ENCODE measurements around the gene NEK4.

The NEK4 gene

DNA sequence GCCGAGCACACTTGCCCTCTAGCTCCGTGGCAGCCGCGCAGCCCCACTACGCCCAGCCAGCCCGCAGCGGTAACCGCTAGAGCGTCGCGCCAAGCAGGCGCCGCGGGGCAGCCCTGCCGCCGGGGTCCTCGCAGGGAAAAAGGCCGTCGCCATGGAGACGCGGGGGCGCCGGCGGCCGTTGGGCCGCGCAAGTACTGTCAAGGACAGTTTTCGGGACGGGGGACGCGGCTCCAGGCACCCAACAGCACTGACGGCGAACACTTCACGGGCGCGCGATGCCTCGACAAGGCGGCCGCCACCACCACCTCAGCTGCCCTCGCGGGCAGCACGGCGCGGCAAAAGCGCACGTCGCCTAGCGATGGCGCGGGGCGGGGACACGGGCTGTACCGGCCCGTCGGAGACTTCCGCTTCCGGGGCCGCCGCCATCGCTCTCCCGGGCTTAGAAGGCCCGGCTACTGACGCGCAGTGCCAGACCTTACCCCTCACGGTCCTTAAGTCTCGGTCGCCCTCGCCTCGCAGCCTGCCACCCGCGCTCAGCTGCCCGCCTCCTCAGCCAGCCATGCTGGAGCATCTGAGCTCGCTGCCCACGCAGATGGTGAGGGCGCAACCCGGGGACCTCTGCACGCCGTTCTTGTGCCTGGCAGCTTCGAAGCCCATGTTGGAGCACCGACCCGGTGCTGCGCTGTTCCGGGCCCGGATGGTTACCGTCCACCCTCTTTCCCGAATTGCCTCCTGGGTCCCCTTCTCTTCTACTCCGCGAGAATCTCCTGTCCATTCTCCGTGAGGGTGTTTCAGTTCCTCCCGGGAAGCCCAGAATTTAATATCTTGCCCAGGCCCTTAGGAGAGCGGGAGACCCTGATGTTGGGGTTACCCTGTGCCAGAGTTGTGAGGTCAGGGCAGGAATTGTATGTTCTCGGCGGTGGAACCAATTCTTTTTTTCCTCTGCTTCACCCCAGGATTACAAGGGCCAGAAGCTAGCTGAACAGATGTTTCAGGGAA, 64.8 kb downstream of the NEK4 start, which contains the start of the genes GLT8D1 and SPCS1:
Gene GLT8D1 (minus strand): TSS at position 104 of the 999 bp plus-strand sequence. CDS start 5,331 bp downstream, outside the sequence.
Gene SPCS1 (plus strand): TSS at position 419 of the 999 bp plus-strand sequence. CDS start 141 bp downstream, at position 560.
- FAIRE-seq, result peak; percentile 62
- DNase-seq (ENCODE audit: extremely low spot score, insufficient read length, low read depth), result peak; percentile 71

DNA sequence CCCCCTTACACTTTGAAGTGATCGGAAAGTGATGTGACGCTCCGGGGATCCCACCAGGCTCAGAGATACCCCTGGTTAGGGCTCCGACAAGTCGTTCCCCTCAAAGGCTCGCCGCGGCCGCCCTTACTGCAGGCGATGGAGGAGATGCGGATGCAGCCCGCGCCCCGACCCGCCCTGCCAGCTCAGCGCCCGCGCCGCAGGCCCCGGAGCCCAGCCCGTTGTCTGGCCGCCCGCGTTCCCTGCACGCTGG, 65.4 kb downstream of the NEK4 start:
- DNase-seq (ENCODE audit: extremely low spot score, insufficient read length, low read depth), result no peak
- FAIRE-seq, result no peak

DNA sequence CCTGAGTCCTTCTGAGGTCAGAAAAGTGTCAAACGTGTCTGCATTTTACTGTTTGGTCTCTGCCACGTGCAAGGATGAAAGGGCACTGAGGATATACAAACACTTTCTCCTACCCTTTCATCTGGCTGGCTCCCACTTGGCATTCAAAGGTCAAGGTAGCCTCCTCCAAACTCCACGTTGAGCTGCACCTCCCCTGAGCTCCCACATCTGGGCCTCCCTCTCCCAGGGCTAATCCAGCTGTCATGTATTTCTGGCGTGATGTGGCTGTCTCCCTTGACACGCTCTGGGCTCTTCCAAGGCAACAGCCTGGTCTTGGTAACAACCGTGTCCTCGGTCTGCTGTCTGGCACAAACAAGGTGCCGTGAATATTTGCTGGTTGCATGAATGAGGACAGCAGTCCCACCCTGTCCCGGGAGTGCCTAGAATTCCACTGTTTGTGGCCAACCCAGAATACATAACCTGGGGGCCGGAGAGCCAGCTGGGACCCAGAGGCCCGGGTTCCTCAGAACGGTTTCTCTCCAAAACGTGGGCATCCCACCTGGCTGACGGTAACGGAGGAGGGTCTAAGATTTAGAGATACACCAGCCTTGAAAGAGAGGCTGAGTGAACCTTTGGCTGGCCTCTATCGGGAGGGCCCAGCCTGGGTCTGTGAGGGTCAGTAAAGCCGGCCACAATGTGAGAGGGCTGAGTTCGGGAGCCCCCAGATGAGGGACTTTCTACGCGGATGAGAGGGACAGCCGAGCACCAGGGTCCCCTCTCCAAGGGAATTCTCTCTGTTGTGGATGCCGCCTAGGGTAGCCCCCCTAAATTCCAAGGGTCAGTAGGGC, 65.9 kb downstream of the NEK4 start:
- FAIRE-seq (no peak), DNase-seq (ENCODE audit: extremely low spot score, insufficient read length, low read depth) (no peak)

DNA sequence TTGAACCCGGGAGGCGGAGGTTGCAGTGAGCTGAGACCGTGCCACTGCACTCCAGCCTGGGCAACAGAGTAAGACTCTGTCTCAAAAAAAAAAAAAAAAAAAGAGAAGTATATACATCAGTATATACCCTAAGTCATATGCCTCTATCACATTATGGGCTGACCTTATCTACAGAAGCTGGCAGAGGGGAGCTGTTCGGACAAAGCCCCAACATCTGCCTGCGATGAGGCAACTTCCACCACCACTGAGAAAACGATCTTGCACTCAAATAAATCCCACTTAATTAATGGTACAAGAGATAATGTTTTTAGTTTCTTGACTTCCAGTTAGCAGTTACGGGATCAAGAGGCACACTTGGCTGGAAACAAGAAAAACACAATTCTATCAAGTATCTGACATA, 67.4 kb downstream of the NEK4 start:
- DNase-seq (ENCODE audit: extremely low spot score, insufficient read length, low read depth), result no peak
- no peak for FAIRE-seq

DNA sequence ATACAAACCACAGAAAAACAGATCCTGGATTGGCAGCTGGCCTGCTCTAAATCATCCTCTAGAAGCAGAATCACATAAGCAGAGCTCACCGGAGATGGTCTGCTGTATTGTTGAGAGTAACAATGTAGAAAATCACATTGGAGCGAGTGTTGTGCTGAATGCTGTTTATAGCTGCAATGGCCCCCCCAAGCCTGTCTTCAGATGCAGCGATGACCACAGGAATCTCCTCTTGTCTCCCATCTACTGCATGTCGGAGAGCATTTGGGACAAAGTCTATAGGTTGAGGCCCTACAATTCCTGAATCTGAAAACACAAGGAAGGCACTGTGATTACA, 73.1 kb downstream of the NEK4 start:
- DNase-seq (ENCODE audit: extremely low spot score, insufficient read length, low read depth) (no peak), FAIRE-seq (no peak)

DNA sequence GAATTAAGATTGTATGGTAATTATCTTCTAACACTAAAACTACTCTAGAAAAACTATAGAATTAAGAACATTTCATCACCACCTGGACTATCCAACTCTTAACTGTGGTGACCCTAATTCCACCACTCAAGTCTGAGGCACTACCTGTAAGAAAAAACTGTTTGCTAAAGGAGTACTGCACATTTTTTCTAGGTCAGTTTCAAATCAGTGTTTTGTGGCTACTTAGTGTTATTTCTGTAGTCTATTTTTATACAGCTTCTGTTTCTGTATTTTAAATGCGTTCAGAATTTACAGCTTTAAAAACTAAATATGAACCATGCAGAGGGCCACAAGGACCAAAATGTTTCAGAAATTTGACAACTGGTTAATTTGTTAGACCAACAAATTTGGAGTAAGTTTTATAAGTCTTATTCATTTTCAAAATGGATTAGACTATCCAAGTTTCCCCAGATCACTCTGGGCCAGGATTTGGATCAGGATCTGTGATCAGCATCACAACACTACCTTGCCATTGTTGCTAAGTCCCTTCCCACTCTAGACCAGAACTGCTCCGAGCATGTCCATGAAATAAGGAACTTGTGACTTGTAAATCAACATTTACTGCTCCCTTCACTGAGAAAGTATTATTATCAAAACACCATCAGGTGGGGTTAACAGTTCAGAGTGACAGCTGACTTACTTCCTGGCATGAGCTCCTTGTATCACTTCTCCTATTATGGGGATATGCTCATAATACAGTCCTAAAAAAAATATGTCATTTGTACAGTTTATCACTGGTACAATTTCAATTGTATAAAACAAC, 73.7 kb downstream of the NEK4 start:
- FAIRE-seq, result peak; percentile 18

DNA sequence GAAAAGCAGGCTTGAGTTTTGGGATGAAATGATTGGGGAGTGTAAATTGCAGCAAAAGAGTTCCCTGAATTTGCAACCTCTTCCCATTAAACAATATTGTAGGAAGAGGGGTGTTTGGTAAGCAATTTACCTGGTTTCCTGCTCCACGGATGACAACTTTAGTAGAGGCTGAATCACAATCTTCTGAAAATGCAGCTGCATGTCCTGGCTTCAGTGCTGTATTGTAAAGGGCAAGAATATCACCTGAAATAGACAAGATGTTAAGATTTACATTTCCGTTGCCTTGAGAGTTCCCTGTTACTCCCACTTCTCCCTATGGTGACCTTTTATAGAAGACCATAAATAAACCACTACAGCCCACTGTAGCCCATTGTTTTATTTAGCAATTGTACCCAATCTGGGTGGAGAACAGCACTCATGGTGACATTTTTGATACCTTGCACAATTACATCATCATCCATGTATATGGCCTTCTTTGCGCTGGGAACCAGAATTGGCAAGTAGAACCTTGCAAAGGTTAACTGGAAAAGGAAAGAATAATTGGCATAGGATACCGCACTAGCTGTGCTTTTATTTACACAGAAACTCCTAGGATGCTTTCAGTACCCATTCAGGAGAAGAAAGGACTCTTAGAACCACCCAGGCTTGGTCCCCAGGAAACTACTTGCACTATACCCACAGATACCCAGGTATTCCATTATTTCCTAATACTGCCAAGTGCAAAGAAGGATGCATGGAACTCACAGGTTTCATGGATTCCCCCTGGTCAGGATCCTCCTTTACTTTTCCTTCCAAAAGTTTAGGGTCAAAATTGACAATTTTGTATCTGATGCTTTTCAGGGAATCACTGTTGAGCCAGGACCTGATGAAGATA, 74.7 kb downstream of the NEK4 start:
- DNase-seq (ENCODE audit: extremely low spot score, insufficient read length, low read depth), result no peak
- FAIRE-seq, result no peak

More for the DNA sequence above, 73.7 kb downstream of the NEK4 start:
- DNase-seq (ENCODE audit: extremely low spot score, insufficient read length, low read depth), result no peak

DNA sequence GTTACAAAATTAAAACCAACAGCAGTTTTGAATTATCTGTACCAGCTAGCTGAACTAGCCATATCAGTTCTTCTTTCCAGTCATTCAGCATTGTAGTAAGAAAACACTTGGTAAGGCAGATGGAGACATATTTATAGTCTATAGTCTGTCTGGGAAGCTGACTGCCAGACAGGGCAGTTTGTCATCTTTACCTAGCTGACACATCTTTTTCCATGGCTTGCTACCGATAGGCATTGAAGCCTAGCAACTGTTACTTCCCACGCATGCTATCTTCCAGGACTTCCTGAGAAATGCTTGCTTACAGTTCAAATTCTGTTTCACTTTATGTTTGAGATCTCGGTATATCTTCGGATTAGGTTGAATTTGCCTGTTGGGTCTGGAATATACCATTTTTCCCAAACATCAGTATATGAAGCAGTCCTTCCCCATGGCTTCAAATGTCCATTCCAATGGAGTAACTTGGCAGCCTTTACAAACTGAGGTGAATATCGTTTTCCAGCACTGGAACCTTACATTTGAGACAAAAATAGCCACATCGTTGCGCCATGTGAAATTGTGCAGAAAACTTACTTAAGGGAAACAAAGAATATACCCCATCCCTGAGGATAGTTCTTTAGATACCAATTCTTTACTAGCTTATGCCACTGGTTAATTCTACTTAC, 76.1 kb downstream of the NEK4 start:
- DNase-seq (ENCODE audit: extremely low spot score, insufficient read length, low read depth), result no peak
- FAIRE-seq, result no peak

DNA sequence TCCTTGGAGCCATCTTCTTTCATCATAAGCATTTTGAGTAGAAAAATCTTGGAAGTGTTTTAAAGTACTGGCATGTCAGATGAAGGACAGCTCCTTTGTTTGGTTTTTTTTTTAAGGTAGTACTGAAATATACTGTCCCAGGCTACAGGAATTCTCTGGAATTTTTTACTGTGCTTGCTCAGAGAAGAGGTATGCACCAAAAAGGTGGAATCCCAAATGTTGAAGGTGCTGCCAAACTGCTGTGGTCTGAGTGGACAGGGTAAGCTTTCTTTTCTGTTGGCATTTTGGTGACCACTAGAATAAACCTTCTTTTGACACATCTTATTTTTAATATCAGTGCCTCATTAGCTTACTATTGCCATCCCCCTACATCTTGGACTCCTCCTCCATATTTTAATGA, 77.7 kb downstream of the NEK4 start:
- FAIRE-seq (no peak), DNase-seq (ENCODE audit: extremely low spot score, insufficient read length, low read depth) (no peak)

DNA sequence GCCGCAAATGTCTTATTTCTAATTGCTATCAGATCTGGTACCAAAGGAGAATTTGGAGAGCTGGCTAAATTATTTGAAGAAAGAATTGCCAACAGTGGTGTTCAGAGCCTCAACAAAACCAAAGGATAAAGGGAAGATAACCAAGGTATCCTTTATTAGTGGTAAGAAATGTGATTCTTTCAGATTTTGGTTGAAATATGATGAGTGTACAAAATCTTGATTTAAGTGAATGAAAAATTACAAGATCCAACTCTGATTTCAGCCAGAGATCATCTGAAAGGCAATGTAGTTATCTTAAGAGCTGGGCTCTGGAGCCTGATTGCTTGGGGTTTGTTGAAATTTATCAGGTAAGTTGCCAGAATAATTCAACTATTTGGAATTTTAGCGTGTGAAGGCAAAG, 80.2 kb downstream of the NEK4 start:
- DNase-seq (ENCODE audit: extremely low spot score, insufficient read length, low read depth) (no peak), FAIRE-seq (no peak)

DNA sequence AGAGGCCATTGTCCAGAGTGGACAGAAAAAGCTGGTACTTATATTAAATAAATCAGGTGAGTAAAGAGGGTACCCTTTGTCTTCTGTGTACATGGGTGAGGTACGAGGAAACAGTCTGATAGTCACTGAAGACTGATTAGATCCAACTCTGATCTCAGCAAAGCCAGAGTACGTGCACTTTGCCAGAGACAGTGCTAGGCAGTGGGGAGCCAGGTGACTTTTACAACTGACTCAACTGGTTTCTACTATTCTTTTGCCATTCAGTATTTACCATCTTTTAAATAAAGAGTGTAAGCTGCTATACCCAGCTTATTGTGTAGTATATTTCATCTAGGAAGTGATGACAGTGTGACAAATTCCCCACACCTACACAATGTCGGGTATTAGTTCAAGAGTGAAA, 81.6 kb downstream of the NEK4 start:
- no peak for DNase-seq (ENCODE audit: extremely low spot score, insufficient read length, low read depth)
- FAIRE-seq, result no peak

DNA sequence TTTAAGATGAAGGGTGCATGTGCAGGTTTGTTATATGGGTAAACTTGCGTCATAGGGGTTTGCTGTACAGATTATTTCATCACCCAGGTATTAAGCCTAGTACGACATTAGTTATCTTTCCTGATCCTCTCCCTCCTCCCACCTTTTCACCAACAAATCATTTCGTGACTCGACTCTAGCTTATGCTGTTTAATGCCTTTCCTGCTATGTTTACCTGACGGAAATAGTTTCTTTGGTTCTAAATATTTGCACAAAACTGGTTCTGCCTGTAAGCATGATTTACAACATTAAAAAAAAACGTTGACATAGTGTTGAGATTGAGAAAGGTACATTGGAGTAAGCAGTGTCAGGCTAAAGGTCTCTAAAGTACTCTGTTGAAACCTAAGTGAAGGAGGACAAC, 82.5 kb downstream of the NEK4 start:
- FAIRE-seq, result no peak
- no peak for DNase-seq (ENCODE audit: extremely low spot score, insufficient read length, low read depth)

DNA sequence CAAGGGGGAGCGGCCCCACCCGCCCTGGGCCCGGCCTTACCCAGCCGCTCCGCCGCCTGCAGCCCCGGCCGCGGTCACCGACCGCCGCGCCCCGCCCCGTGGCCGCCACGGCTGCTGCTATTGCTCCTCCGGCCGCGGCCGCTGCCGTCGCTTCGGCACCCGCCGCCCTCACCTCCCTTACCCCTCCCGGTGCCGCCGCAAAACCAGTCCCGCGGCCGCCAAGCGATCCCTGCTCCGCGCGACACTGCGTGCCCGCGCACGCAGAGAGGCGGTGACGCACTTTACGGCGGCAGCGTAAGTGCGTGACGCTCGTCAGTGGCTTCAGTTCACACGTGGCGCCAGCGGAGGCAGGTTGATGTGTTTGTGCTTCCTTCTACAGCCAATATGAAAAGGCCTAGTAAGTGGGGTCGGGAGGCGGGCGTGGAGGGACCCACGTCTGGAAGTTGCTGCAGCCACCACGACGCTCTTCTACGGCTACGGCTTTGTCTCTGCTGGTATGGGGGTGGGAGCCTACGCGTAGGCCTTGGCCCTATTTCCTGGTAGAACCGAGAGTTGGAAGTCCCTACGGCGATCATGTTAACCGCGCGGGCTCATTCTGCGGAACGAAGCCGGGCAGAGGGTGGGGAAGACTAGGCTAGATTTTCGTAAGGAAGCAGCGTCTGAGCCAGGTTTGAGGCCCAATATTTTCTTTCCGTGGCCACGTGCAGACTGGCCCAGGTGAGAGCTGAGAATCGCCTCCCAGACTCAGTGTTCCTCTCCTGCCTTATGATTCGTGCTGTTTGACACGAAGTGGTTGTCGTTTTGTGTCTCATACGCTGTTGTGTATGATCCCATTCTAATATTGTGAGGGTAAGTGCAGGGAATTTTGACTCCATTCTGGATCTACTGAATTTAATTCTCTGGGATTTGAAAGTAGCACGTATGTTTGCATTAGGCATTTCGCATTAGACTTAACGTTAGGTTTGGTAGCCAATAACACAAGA, 84.7 kb downstream of the NEK4 start, which contains the start of the genes GNL3 and PBRM1:
Gene GNL3 (plus strand): TSS at position 324 of the 983 bp plus-strand sequence. CDS start 61 bp downstream, at position 385.
Gene PBRM1 (minus strand): TSS at position 205 of the 983 bp plus-strand sequence.
- peak; percentile 85 for DNase-seq (ENCODE audit: extremely low spot score, insufficient read length, low read depth)
- FAIRE-seq, result peak; percentile 97

DNA sequence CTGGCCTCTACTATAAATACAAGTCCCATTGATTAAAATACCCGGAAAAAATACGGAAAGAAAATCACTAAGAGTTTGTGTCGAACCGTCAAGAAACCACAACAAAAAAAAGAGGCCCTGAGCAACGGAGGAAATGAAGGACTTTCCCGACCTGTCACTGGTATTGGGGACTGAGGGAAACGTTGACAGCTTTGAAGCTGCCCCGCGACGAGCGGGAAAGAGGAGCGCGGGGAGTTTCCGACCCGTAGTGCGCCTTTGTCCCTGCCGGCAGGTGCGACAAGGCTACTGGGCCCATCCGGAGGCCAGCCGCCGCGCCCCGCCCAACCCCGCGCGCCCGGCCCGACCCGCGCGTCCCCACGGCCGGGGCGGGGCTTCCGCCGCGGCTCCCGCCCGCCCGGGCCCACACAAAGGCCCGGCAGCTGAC, 85.4 kb downstream of the NEK4 start:
- FAIRE-seq (no peak), DNase-seq (ENCODE audit: extremely low spot score, insufficient read length, low read depth) (peak; percentile 78)

DNA sequence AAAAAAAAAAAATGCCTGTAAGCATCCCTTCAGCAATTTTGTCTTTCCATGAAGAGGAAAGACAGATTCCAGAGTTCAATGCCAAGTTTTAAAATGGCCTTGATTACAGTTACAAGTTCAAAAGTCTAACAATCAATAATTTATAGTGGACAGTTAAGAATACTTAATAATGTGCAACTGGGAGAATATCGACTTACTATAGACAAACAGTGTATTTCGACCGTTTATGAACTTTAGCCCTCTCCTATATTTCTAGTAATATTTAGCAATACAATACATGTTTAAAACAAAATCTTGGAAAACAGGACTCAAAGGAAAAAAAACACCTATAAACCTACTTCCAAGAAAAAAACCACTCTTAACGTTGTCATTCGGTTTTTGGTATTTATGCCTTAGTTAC, 86.6 kb downstream of the NEK4 start:
- FAIRE-seq (no peak), DNase-seq (ENCODE audit: extremely low spot score, insufficient read length, low read depth) (no peak)

DNA sequence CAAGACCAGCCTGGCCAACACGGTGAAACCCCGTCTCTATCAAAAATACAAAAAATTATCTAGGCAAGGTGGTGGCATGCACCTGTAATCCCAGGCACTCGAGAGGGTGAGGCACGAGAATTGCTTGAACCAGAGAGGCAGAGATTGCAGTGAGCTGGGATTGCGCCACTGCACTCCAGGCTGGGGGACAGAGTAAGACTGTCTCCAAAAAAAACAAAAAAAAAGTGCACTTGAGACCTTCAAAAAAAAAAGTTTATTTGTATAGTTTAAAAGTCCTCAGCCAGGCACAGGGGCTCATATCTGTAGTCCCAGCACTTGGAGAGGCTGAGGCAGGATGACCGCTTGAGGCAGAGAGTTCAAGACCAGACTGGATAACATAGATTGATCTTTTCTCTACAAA, 87.1 kb downstream of the NEK4 start:
- DNase-seq (ENCODE audit: extremely low spot score, insufficient read length, low read depth), result no peak
- no peak for FAIRE-seq

DNA sequence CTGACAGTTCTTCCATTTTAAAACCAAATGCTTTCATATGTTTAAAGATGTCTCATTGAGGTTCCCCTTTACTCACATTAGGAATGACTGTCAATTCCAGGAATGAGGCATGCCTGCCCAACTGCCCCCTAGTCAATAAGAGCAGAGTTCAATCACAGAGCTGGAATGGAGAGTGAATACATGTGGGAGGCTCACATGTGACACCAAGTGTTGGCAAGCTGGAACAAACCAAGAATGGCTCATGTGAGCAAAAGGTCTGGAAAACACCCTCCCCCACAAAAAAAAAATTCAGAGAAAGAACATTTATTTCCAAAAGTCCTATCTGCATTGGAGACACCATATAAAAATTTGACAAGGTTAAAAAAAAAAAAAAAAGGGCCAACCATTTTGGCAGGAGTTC, 88.7 kb downstream of the NEK4 start:
- FAIRE-seq (peak; percentile 53), DNase-seq (ENCODE audit: extremely low spot score, insufficient read length, low read depth) (no peak)

All from GM18507 (cell line).